ENCODE data around the gene LMCD1.

The LMCD1 gene

GRCh38 chr3:8556473-8556869 is 54.8 kb downstream of the LMCD1 start:
- no peak overlapping the region for H3K4me3 ChIP-seq (ENCODE audit: low read length)
- no peak overlapping the region for H3K9ac ChIP-seq (ENCODE audit: low read length)
- H3K4me1 ChIP-seq (ENCODE audit: control insufficient read depth, low read depth, low read length), result peaks cover 13% of the 10 kb centered on the region
- H3K27ac ChIP-seq (ENCODE audit: low read length), result no peak overlapping the region
- H3K9me3 ChIP-seq (ENCODE audit: control insufficient read depth, low read depth, low read length), result no peaks in the 10 kb centered on the region
- H3K27me3 ChIP-seq (ENCODE audit: control insufficient read depth, insufficient read depth, low read length), result no peaks in the 10 kb centered on the region
- H3K36me3 ChIP-seq (ENCODE audit: control insufficient read depth, low read depth, low read length), result no peaks in the 10 kb centered on the region

GRCh38 chr3:8557298-8557697 is 55.7 kb downstream of the LMCD1 start:
- H3K27ac ChIP-seq (ENCODE audit: low read length), result no peak overlapping the region
- H3K4me1 ChIP-seq (ENCODE audit: control insufficient read depth, low read depth, low read length), result peaks cover 13% of the 10 kb centered on the region
- no peak overlapping the region for H3K4me3 ChIP-seq (ENCODE audit: low read length)
- no peak overlapping the region for H3K9ac ChIP-seq (ENCODE audit: low read length)
- no peaks in the 10 kb centered on the region for H3K27me3 ChIP-seq (ENCODE audit: control insufficient read depth, insufficient read depth, low read length)
- H3K9me3 ChIP-seq (ENCODE audit: control insufficient read depth, low read depth, low read length), result no peaks in the 10 kb centered on the region
- no peaks in the 10 kb centered on the region for H3K36me3 ChIP-seq (ENCODE audit: control insufficient read depth, low read depth, low read length)

- no peaks in the 10 kb centered on the region for H3K36me3 ChIP-seq (ENCODE audit: control insufficient read depth, low read depth, low read length)
- no peaks in the 10 kb centered on the region for H3K9me3 ChIP-seq (ENCODE audit: control insufficient read depth, low read depth, low read length)
- H3K27me3 ChIP-seq (ENCODE audit: control insufficient read depth, insufficient read depth, low read length), result no peaks in the 10 kb centered on the region
- H3K27ac ChIP-seq (ENCODE audit: low read length), result no peak overlapping the region
- no peak overlapping the region for H3K4me3 ChIP-seq (ENCODE audit: low read length)
- peaks cover 13% of the 10 kb centered on the region for H3K4me1 ChIP-seq (ENCODE audit: control insufficient read depth, low read depth, low read length)
- no peak overlapping the region for H3K9ac ChIP-seq (ENCODE audit: low read length)
These were observed 57.0 kb downstream of the LMCD1 start for GRCh38 chr3:8558645-8559044.

GRCh38 chr3:8559351-8559750 is 57.7 kb downstream of the LMCD1 start:
- Histone ChIP-seq H3K9ac (ENCODE audit: low read length) (no peak overlapping the region), H3K4me1 (ENCODE audit: control insufficient read depth, low read depth, low read length) (peaks cover 13% of the 10 kb centered on the region), H3K27ac (ENCODE audit: low read length) (no peak overlapping the region), H3K27me3 (ENCODE audit: control insufficient read depth, insufficient read depth, low read length) (no peaks in the 10 kb centered on the region), H3K4me3 (ENCODE audit: low read length) (no peak overlapping the region), H3K9me3 (ENCODE audit: control insufficient read depth, low read depth, low read length) (no peaks in the 10 kb centered on the region), H3K36me3 (ENCODE audit: control insufficient read depth, low read depth, low read length) (no peaks in the 10 kb centered on the region)

- Histone ChIP-seq H3K9me3 (ENCODE audit: control insufficient read depth, low read depth, low read length) (no peaks in the 10 kb centered on the region), H3K27ac (ENCODE audit: low read length) (no peak overlapping the region), H3K4me1 (ENCODE audit: control insufficient read depth, low read depth, low read length) (peaks cover 3% of the 10 kb centered on the region), H3K9ac (ENCODE audit: low read length) (no peak overlapping the region), H3K4me3 (ENCODE audit: low read length) (no peak overlapping the region), H3K36me3 (ENCODE audit: control insufficient read depth, low read depth, low read length) (no peaks in the 10 kb centered on the region), H3K27me3 (ENCODE audit: control insufficient read depth, insufficient read depth, low read length) (no peaks in the 10 kb centered on the region)
These were observed 58.9 kb downstream of the LMCD1 start for GRCh38 chr3:8560366-8561007.

GRCh38 chr3:8561370-8561769 is 59.7 kb downstream of the LMCD1 start:
- no peaks in the 10 kb centered on the region for H3K9me3 ChIP-seq (ENCODE audit: control insufficient read depth, low read depth, low read length)
- no peak overlapping the region for H3K9ac ChIP-seq (ENCODE audit: low read length)
- peaks cover 2% of the 10 kb centered on the region for H3K36me3 ChIP-seq (ENCODE audit: control insufficient read depth, low read depth, low read length)
- H3K27ac ChIP-seq (ENCODE audit: low read length), result no peak overlapping the region
- no peaks in the 10 kb centered on the region for H3K4me1 ChIP-seq (ENCODE audit: control insufficient read depth, low read depth, low read length)
- no peaks in the 10 kb centered on the region for H3K27me3 ChIP-seq (ENCODE audit: control insufficient read depth, insufficient read depth, low read length)
- H3K4me3 ChIP-seq (ENCODE audit: low read length), result no peak overlapping the region

GRCh38 chr3:8562081-8562595 is 60.5 kb downstream of the LMCD1 start:
- Histone ChIP-seq H3K9me3 (ENCODE audit: control insufficient read depth, low read depth, low read length) (no peaks in the 10 kb centered on the region), H3K9ac (ENCODE audit: low read length) (no peak overlapping the region), H3K4me3 (ENCODE audit: low read length) (no peak overlapping the region), H3K36me3 (ENCODE audit: control insufficient read depth, low read depth, low read length) (peaks cover 4% of the 10 kb centered on the region), H3K4me1 (ENCODE audit: control insufficient read depth, low read depth, low read length) (no peaks in the 10 kb centered on the region), H3K27me3 (ENCODE audit: control insufficient read depth, insufficient read depth, low read length) (no peaks in the 10 kb centered on the region), H3K27ac (ENCODE audit: low read length) (no peak overlapping the region)

GRCh38 chr3:8563146-8563545 is 61.5 kb downstream of the LMCD1 start:
- no peak overlapping the region for H3K27ac ChIP-seq (ENCODE audit: low read length)
- peaks cover 4% of the 10 kb centered on the region for H3K36me3 ChIP-seq (ENCODE audit: control insufficient read depth, low read depth, low read length)
- H3K9me3 ChIP-seq (ENCODE audit: control insufficient read depth, low read depth, low read length), result no peaks in the 10 kb centered on the region
- H3K4me3 ChIP-seq (ENCODE audit: low read length), result no peak overlapping the region
- no peaks in the 10 kb centered on the region for H3K27me3 ChIP-seq (ENCODE audit: control insufficient read depth, insufficient read depth, low read length)
- H3K9ac ChIP-seq (ENCODE audit: low read length), result no peak overlapping the region
- H3K4me1 ChIP-seq (ENCODE audit: control insufficient read depth, low read depth, low read length), result no peaks in the 10 kb centered on the region

GRCh38 chr3:8563597-8563996 is 62.0 kb downstream of the LMCD1 start:
- Histone ChIP-seq H3K9ac (ENCODE audit: low read length) (no peak overlapping the region), H3K9me3 (ENCODE audit: control insufficient read depth, low read depth, low read length) (no peaks in the 10 kb centered on the region), H3K36me3 (ENCODE audit: control insufficient read depth, low read depth, low read length) (peaks cover 4% of the 10 kb centered on the region), H3K27me3 (ENCODE audit: control insufficient read depth, insufficient read depth, low read length) (no peaks in the 10 kb centered on the region), H3K4me1 (ENCODE audit: control insufficient read depth, low read depth, low read length) (no peaks in the 10 kb centered on the region), H3K27ac (ENCODE audit: low read length) (no peak overlapping the region), H3K4me3 (ENCODE audit: low read length) (no peak overlapping the region)

- Histone ChIP-seq H3K36me3 (ENCODE audit: control insufficient read depth, low read depth, low read length) (peaks cover 13% of the 10 kb centered on the region), H3K27me3 (ENCODE audit: control insufficient read depth, insufficient read depth, low read length) (no peaks in the 10 kb centered on the region), H3K9ac (ENCODE audit: low read length) (no peak overlapping the region), H3K27ac (ENCODE audit: low read length) (no peak overlapping the region), H3K4me3 (ENCODE audit: low read length) (no peak overlapping the region), H3K9me3 (ENCODE audit: control insufficient read depth, low read depth, low read length) (no peaks in the 10 kb centered on the region), H3K4me1 (ENCODE audit: control insufficient read depth, low read depth, low read length) (no peaks in the 10 kb centered on the region)
These were observed 63.8 kb downstream of the LMCD1 start for GRCh38 chr3:8565376-8565775.

GRCh38 chr3:8567784-8568575 is 66.4 kb downstream of the LMCD1 start:
- H3K27ac ChIP-seq (ENCODE audit: low read length), result no peak overlapping the region
- H3K4me3 ChIP-seq (ENCODE audit: low read length), result no peak overlapping the region
- H3K27me3 ChIP-seq (ENCODE audit: control insufficient read depth, insufficient read depth, low read length), result no peaks in the 10 kb centered on the region
- no peaks in the 10 kb centered on the region for H3K4me1 ChIP-seq (ENCODE audit: control insufficient read depth, low read depth, low read length)
- peaks cover 13% of the 10 kb centered on the region for H3K36me3 ChIP-seq (ENCODE audit: control insufficient read depth, low read depth, low read length)
- no peak overlapping the region for H3K9ac ChIP-seq (ENCODE audit: low read length)
- no peaks in the 10 kb centered on the region for H3K9me3 ChIP-seq (ENCODE audit: control insufficient read depth, low read depth, low read length)

- Histone ChIP-seq H3K27me3 (ENCODE audit: control insufficient read depth, insufficient read depth, low read length) (no peaks in the 10 kb centered on the region), H3K9ac (ENCODE audit: low read length) (no peak overlapping the region), H3K4me1 (ENCODE audit: control insufficient read depth, low read depth, low read length) (no peaks in the 10 kb centered on the region), H3K36me3 (ENCODE audit: control insufficient read depth, low read depth, low read length) (peaks cover 12% of the 10 kb centered on the region), H3K4me3 (ENCODE audit: low read length) (no peak overlapping the region), H3K9me3 (ENCODE audit: control insufficient read depth, low read depth, low read length) (no peaks in the 10 kb centered on the region), H3K27ac (ENCODE audit: low read length) (no peak overlapping the region)
These were observed 69.6 kb downstream of the LMCD1 start for GRCh38 chr3:8571256-8571655.

Data from iPS-18a (cell line).